Mesendoderm (in vitro differentiated cells): ENCODE results near the gene RBBP6.
"Not testable (repeated sequence)": the region's sequence is repeated elsewhere in the genome, so short reads cannot be mapped to it uniquely, and the experiment has no call there.

Experiments
- DNase-seq: peaks from one replicate; pipeline ENCODE4 v3.0.0; 2013
- H2AK5ac ChIP-seq: 2 replicates; pipeline ENCODE4 v1.6.1; 2013; ENCODE audit warnings: low read length, inconsistent platforms
- H2BK120ac ChIP-seq: 2 replicates; pipeline ENCODE4 v1.6.1; 2013; ENCODE audit warnings: low read depth, mild to moderate bottlenecking, low read length, moderate library complexity, mixed read lengths
- H2BK15ac ChIP-seq: replicated peaks from 2 replicates; pipeline ENCODE4 v1.6.1; 2013; ENCODE audit warnings: low read depth, mild to moderate bottlenecking, moderate library complexity
- H2BK5ac ChIP-seq: 2 replicates; pipeline ENCODE4 v1.6.1; 2013; ENCODE audit warnings: low read length, inconsistent platforms
- H3K18ac ChIP-seq: 2 replicates; pipeline ENCODE4 v1.6.1; 2013; ENCODE audit warnings: mild to moderate bottlenecking, low read length, mixed read lengths
- H3K23ac ChIP-seq: one replicate; pipeline ENCODE4 v1.6.1; 2013; ENCODE audit warnings: low read length
- H3K27ac ChIP-seq: 2 replicates; pipeline ENCODE4 v1.5.1; 2013; ENCODE audit warnings: low read depth, mild to moderate bottlenecking, inconsistent platforms, low read length, moderate library complexity
- H3K27me3 ChIP-seq: 2 replicates; pipeline ENCODE4 v1.6.1; 2013; ENCODE audit warnings: low read length, control low read depth, mild to moderate bottlenecking, inconsistent platforms; ENCODE audit not compliant: insufficient read depth, poor library complexity
- H3K36me3 ChIP-seq: 2 replicates; pipeline ENCODE4 v1.6.1; 2013; ENCODE audit warnings: low read length, inconsistent platforms; ENCODE audit not compliant: control insufficient read depth, insufficient read depth
- H3K4ac ChIP-seq: one replicate; pipeline ENCODE4 v1.6.1; 2013; ENCODE audit warnings: low read depth, mild to moderate bottlenecking, low read length, moderate library complexity
- H3K4me1 ChIP-seq: 2 replicates; pipeline ENCODE4 v1.6.1; 2013; ENCODE audit warnings: low read depth, low read length, inconsistent platforms; ENCODE audit not compliant: control insufficient read depth
- H3K4me2 ChIP-seq: 2 replicates; pipeline ENCODE4 v1.6.1; 2013; ENCODE audit warnings: low read length
- H3K4me3 ChIP-seq: 2 replicates; pipeline ENCODE4 v1.5.1; 2013; ENCODE audit warnings: mild to moderate bottlenecking, low read length
- H3K56ac ChIP-seq: one replicate; pipeline ENCODE4 v1.6.1; 2013; ENCODE audit warnings: low read length
- H3K79me1 ChIP-seq: 2 replicates; pipeline ENCODE4 v1.6.1; 2013; ENCODE audit warnings: low read length, inconsistent platforms
- H3K79me2 ChIP-seq: 2 replicates; pipeline ENCODE4 v1.6.1; 2013; ENCODE audit warnings: mild to moderate bottlenecking, low read length; ENCODE audit not compliant: control insufficient read depth, insufficient read depth
- H3K9ac ChIP-seq: 2 replicates; pipeline ENCODE4 v1.6.1; 2013; ENCODE audit warnings: low read length, inconsistent platforms
- H4K5ac ChIP-seq: one replicate; pipeline ENCODE4 v1.6.1; 2013; ENCODE audit warnings: low read length
- H4K8ac ChIP-seq: one replicate; pipeline ENCODE4 v1.6.1; 2013; ENCODE audit warnings: low read depth, mild to moderate bottlenecking, control low read depth, low read length, moderate library complexity
- WGBS: extraction: QIAGEN DNeasy Blood & Tissue Kit; methylation state at CpG from one replicate; pipeline ENCODE4 v1.1.7; 2013; ENCODE audit warnings: low lambda C conversion rate, missing lambda C conversion rate; ENCODE audit not compliant: insufficient coverage; ENCODE audit errors: extremely low coverage; 5-methylcytosine and 5-hydroxymethylcytosine counted together

RBBP6 gene

GRCh38 chr16:24574515-24575485, 35.4 kb downstream of the RBBP6 start:
- not testable (repeated sequence) for DNase-seq, H3K4me3 ChIP-seq, H3K4me1 ChIP-seq, H4K8ac ChIP-seq, H2BK120ac ChIP-seq, H3K18ac ChIP-seq, H3K27me3 ChIP-seq, H2BK15ac ChIP-seq, H2AK5ac ChIP-seq, H3K27ac ChIP-seq, H4K5ac ChIP-seq, H3K23ac ChIP-seq, H3K36me3 ChIP-seq, H3K4ac ChIP-seq, H2BK5ac ChIP-seq, H3K79me1 ChIP-seq, H3K9ac ChIP-seq, H3K79me2 ChIP-seq, H3K56ac ChIP-seq, H3K4me2 ChIP-seq
- no CpG with 5 or more reads among the region's 66 CpGs for WGBS

- not testable (repeated sequence) for H4K8ac ChIP-seq, H3K18ac ChIP-seq, DNase-seq, H4K5ac ChIP-seq, H3K79me2 ChIP-seq, H3K27me3 ChIP-seq, H3K4me3 ChIP-seq, H3K23ac ChIP-seq, H3K4me2 ChIP-seq, H3K79me1 ChIP-seq, H3K4ac ChIP-seq, H3K4me1 ChIP-seq, H3K56ac ChIP-seq, H2AK5ac ChIP-seq, H2BK15ac ChIP-seq, H3K27ac ChIP-seq, H3K9ac ChIP-seq, H2BK120ac ChIP-seq, H2BK5ac ChIP-seq, H3K36me3 ChIP-seq
- WGBS: no CpG with 5 or more reads among the region's 4 CpGs
Observed at GRCh38 chr16:24575791-24576190, 36.4 kb downstream of the RBBP6 start.

GRCh38 chr16:24577167-24577566, 37.8 kb downstream of the RBBP6 start:
- no peak overlapping the region for H3K56ac ChIP-seq
- H3K79me1 ChIP-seq: no peaks in the 10 kb centered on the region
- H3K79me2 ChIP-seq: no peaks in the 10 kb centered on the region
- DNase-seq: no peak
- H3K36me3 ChIP-seq: no peaks in the 10 kb centered on the region
- no peaks in the 10 kb centered on the region for H3K4me1 ChIP-seq
- no CpG with 5 or more reads among the region's 11 CpGs for WGBS
- no peak overlapping the region for H2BK5ac ChIP-seq
- no peak overlapping the region for H3K4me3 ChIP-seq
- no peak overlapping the region for H3K4me2 ChIP-seq
- H2BK15ac ChIP-seq: no peak overlapping the region
- H4K5ac ChIP-seq: no peak overlapping the region
- H2BK120ac ChIP-seq: no peak overlapping the region
- H2AK5ac ChIP-seq: no peak overlapping the region
- H3K27ac ChIP-seq: no peak overlapping the region
- no peaks in the 10 kb centered on the region for H3K27me3 ChIP-seq
- H3K4ac ChIP-seq: no peak overlapping the region
- H3K23ac ChIP-seq: no peak overlapping the region
- no peak overlapping the region for H3K18ac ChIP-seq
- no peak overlapping the region for H3K9ac ChIP-seq
- no peak overlapping the region for H4K8ac ChIP-seq

GRCh38 chr16:24580665-24581064, 41.3 kb downstream of the RBBP6 start:
- no CpG with 5 or more reads among the region's 5 CpGs for WGBS
- Histone ChIP-seq H4K8ac (no peak overlapping the region), H3K79me1 (no peaks in the 10 kb centered on the region), H3K9ac (no peak overlapping the region), H3K4me3 (no peak overlapping the region), H3K27me3 (no peaks in the 10 kb centered on the region), H4K5ac (no peak overlapping the region), H3K56ac (no peak overlapping the region), H3K4me2 (no peak overlapping the region), H3K27ac (no peak overlapping the region), H2AK5ac (no peak overlapping the region), H2BK15ac (no peak overlapping the region), H2BK5ac (no peak overlapping the region), H3K4ac (no peak overlapping the region), H3K36me3 (no peaks in the 10 kb centered on the region), H3K23ac (no peak overlapping the region), H3K4me1 (no peaks in the 10 kb centered on the region), H3K79me2 (no peaks in the 10 kb centered on the region), H3K18ac (no peak overlapping the region), H2BK120ac (no peak overlapping the region)
- DNase-seq: no peak

- H2BK5ac ChIP-seq: no peak overlapping the region
- no peaks in the 10 kb centered on the region for H3K79me2 ChIP-seq
- DNase-seq: no peak
- H3K18ac ChIP-seq: no peak overlapping the region
- no peak overlapping the region for H3K23ac ChIP-seq
- no peaks in the 10 kb centered on the region for H3K36me3 ChIP-seq
- H3K4me3 ChIP-seq: no peak overlapping the region
- no peak overlapping the region for H4K8ac ChIP-seq
- H3K27ac ChIP-seq: no peak overlapping the region
- H2AK5ac ChIP-seq: no peak overlapping the region
- no peak overlapping the region for H3K4me2 ChIP-seq
- no peak overlapping the region for H4K5ac ChIP-seq
- H2BK120ac ChIP-seq: no peak overlapping the region
- H3K4me1 ChIP-seq: no peaks in the 10 kb centered on the region
- H3K4ac ChIP-seq: no peak overlapping the region
- H3K9ac ChIP-seq: no peak overlapping the region
- no peak overlapping the region for H2BK15ac ChIP-seq
- no peak overlapping the region for H3K56ac ChIP-seq
- no peaks in the 10 kb centered on the region for H3K79me1 ChIP-seq
- no CpG with 5 or more reads among the region's 5 CpGs for WGBS
- no peaks in the 10 kb centered on the region for H3K27me3 ChIP-seq
Observed at GRCh38 chr16:24583494-24583893, 44.1 kb downstream of the RBBP6 start.
